Endothelial cell of umbilical vein (primary cell): Measurements from ENCODE around the gene CEACAM6. TPM values are rescaled to one million over a fixed set of nuclear protein-coding genes. Genes with fewer than 3 reads are reported as not detected.

Experiments used
- BruUV-seq: library from RNA; stranded (reverse); fragments of 400-500 nt; replicated peaks from 2 replicates; lab custom pipeline; 2021; lab: Mats Ljungman, UMichigan
- CTCF ChIA-PET: fragments of 300-600, 350-600 bp; sonication (Branson Sonifier 250); formaldehyde crosslinking; loops from one replicate; lab custom pipeline; 2021; ENCODE audit warnings: antibody characterized with exemption, inconsistent platforms; lab: Charles Lee
- POLR2A ChIA-PET: fragments of 300-600, 350-600 bp; sonication (Branson Sonifier 250); formaldehyde crosslinking; loops from one replicate; lab custom pipeline; 2021; ENCODE audit warnings: antibody characterized with exemption, inconsistent platforms; lab: Charles Lee
- DNase-seq: peaks from one replicate; pipeline ENCODE4 v3.0.0-alpha.2; 2011; ENCODE audit warnings: low read depth, low spot score
- FAIRE-seq: peaks from 2 replicates; lab custom pipeline; 2011; peaks lifted over from hg19 to GRCh38; lab: Jason Lieb, UNC
- H2AFZ ChIP-seq: 2 replicates; pipeline ENCODE4 v1.6.0; 2012; ENCODE audit warnings: low read depth, low read length, control low read depth, inconsistent platforms
- H3K27ac ChIP-seq: 2 replicates; pipeline ENCODE4 v1.5.1; 2011; ENCODE audit warnings: low read depth, mild to moderate bottlenecking, control low read depth, low read length, moderate library complexity; ENCODE audit not compliant: insufficient read depth
- H3K27me3 ChIP-seq, 2 experiments: 2 replicates each; pipeline versions ENCODE4 v1.6.0 to v1.6.1; 2011; ENCODE audit warnings: low read length in 2 of 2, mixed read lengths in 1 of 2; ENCODE audit not compliant: control insufficient read depth in 2 of 2, insufficient read depth in 2 of 2
- H3K36me3 ChIP-seq, 2 experiments: 2 replicates in 1 of 2; 3 replicates in 1 of 2; pipeline ENCODE4 v1.5.1; 2011; ENCODE audit warnings: low read length in 2 of 2, mild to moderate bottlenecking in 1 of 2, moderate library complexity in 1 of 2; ENCODE audit not compliant: control insufficient read depth in 2 of 2, insufficient read depth in 2 of 2; ENCODE audit errors: extremely low read depth in 1 of 2
- H3K4me1 ChIP-seq: 3 replicates; pipeline ENCODE4 v1.5.1; 2011; ENCODE audit warnings: mild to moderate bottlenecking, low read length; ENCODE audit not compliant: control insufficient read depth, insufficient read depth; ENCODE audit errors: extremely low read depth
- H3K4me2 ChIP-seq: 2 replicates; pipeline ENCODE4 v1.6.1; 2011; ENCODE audit warnings: low read length, control low read depth, mixed read lengths; ENCODE audit not compliant: insufficient read depth
- H3K4me3 ChIP-seq, 3 experiments: fragments of 200-600 bp in 1 of 3; sonication (generic), shearing (Covaris generic) in 1 of 3; replicated peaks in 1 of 3; 2 replicates each; pipeline ENCODE4 v1.5.1; 2011 to 2016; ENCODE audit warnings: control low read depth in 3 of 3, low read length in 3 of 3, mild to moderate bottlenecking in 2 of 3, inconsistent platforms in 1 of 3, low read depth in 1 of 3, moderate library complexity in 1 of 3; ENCODE audit not compliant: insufficient read depth in 1 of 3
- H3K79me2 ChIP-seq: 2 replicates; pipeline ENCODE4 v1.6.0; 2012; ENCODE audit warnings: low read length, inconsistent platforms; ENCODE audit not compliant: control insufficient read depth, insufficient read depth
- H3K9ac ChIP-seq: replicated peaks from 2 replicates; pipeline ENCODE3; 2011; ENCODE audit warnings: low read length, control low read depth; ENCODE audit not compliant: insufficient read depth; ENCODE audit errors: extremely low read depth
- H3K9me1 ChIP-seq: replicated peaks from 3 replicates; pipeline ENCODE4 v1.6.0; 2011; ENCODE audit warnings: mild to moderate bottlenecking, low read length; ENCODE audit not compliant: control insufficient read depth, insufficient read depth; ENCODE audit errors: extremely low read depth
- H3K9me3 ChIP-seq: replicated peaks from 2 replicates; pipeline ENCODE4 v1.5.1; 2012; ENCODE audit warnings: low read length, inconsistent platforms; ENCODE audit not compliant: control insufficient read depth, insufficient read depth
- H4K20me1 ChIP-seq: replicated peaks from 2 replicates; pipeline ENCODE3; 2011; ENCODE audit warnings: mild to moderate bottlenecking, low read length; ENCODE audit not compliant: control insufficient read depth, insufficient read depth; ENCODE audit errors: extremely low read depth
- EZH2 ChIP-seq: IDR thresholded peaks from 2 replicates; pipeline ENCODE4 v1.6.1; 2012; ENCODE audit warnings: borderline replicate concordance, low read depth, mild to moderate bottlenecking, moderate library complexity, low read length, inconsistent platforms; ENCODE audit not compliant: severe bottlenecking
- FOS ChIP-seq: IDR thresholded peaks from 2 replicates; pipeline ENCODE4 v1.6.1; 2011; ENCODE audit warnings: mild to moderate bottlenecking, low read length, moderate library complexity, borderline replicate concordance; ENCODE audit not compliant: insufficient read depth
- GATA2 ChIP-seq: IDR thresholded peaks from 2 replicates; pipeline ENCODE4 v1.7.0; 2011; ENCODE audit warnings: low read depth, mild to moderate bottlenecking, moderate library complexity, mixed read lengths, low read length; ENCODE audit not compliant: insufficient read length, insufficient read depth
- JUN ChIP-seq: IDR thresholded peaks from 2 replicates; pipeline ENCODE4 v1.6.1; 2011; ENCODE audit warnings: borderline replicate concordance, low read depth; ENCODE audit not compliant: insufficient read length, insufficient read depth
- MYC ChIP-seq: IDR thresholded peaks from one replicate; pipeline ENCODE4 v1.6.1; 2011; ENCODE audit warnings: mild to moderate bottlenecking, low read depth, low read length
- POLR2A ChIP-seq: IDR thresholded peaks from 2 replicates; pipeline ENCODE4 v1.6.1; 2012; ENCODE audit warnings: low read depth, mild to moderate bottlenecking, control low read depth, low read length
- POLR2AphosphoS5 ChIP-seq: IDR thresholded peaks from 2 replicates; pipeline ENCODE4 v1.6.1; 2012; ENCODE audit warnings: low read depth, mild to moderate bottlenecking, control low read depth, low read length, moderate library complexity; ENCODE audit not compliant: insufficient read depth
- dilution Hi-C: fragments of 300-500 bp; cut with MboI; formaldehyde crosslinking; loops from one replicate; pipeline ENCODE4 v1.15.0; 2019; ENCODE audit warnings: low sequenced_read_pairs; ENCODE audit not compliant: extremely low pct_ligation_motif_present
- intact Hi-C: fragments of 100-400 bp; cut with micrococcal nuclease; formaldehyde crosslinking; loops from one replicate; pipeline ENCODE4 v1.10.0; 2022
- polyA plus RNA-seq, 4 experiments: library from polyadenylated mRNA; depleted of rRNA in 3 of 4; stranded (reverse) in 3 of 4; unstranded in 1 of 4; fragments of >200 nt; gene quantifications; 2 replicates each; pipeline versions ENCODE4 v1.2.1 to v1.2.3, GENCODE V29; 2011 to 2012; ENCODE audit warnings: missing spikeins in 1 of 4
- total RNA-seq: library from RNA; stranded (reverse); gene quantifications from 2 replicates; pipeline ENCODE4 v1.2.3, GENCODE V29; 2021
- TF ChIP-seq, protein P1 (sequence below), 2 donors: IDR thresholded peaks; 1 replicate in 1 of 2; 2 replicates in 1 of 2; pipeline ENCODE4 v1.5.1; 2011; ENCODE audit warnings: low read length in 2 of 2, mild to moderate bottlenecking in 2 of 2, moderate library complexity in 2 of 2, control low read depth in 1 of 2, inconsistent platforms in 1 of 2, low read depth in 1 of 2; ENCODE audit not compliant: insufficient read depth in 1 of 2; ENCODE audit errors: extremely low read depth in 1 of 2
- TF ChIP-seq, protein P2 (sequence below): IDR thresholded peaks from 2 replicates; pipeline ENCODE4 v1.6.1; 2011; ENCODE audit not compliant: insufficient read depth, insufficient read length

Gene CEACAM6
- total and polyA plus RNA-seq, 2 donors (not counting 3 experiments of a cell fraction or from before 2014, with no cell fraction given) = not detected

DNA sequence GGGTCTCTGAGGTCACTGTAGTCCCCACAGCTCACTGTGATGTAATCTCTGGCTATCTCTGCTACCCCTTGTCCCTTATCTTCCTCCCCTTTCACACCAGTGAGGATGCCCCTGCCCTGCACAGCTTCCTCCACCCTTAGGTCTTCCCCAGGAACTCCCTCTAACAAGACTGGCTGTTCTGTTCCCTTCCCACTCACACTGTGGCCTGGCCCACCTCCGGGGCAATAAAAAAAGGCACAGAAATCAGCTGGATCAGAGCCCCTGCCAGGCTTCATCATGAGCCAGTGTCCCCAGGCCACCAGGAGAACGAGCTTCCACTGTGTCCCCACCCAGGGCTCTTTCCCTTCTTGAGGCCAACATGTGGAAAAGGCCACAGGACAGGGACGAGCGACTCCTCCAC lies 45.7 kb downstream of the CEACAM6 start:
- H3K36me3 ChIP-seq = no peaks in the 10 kb centered on the region
- no peak overlapping the region for H3K27ac ChIP-seq
- H3K79me2 ChIP-seq = no peaks in the 10 kb centered on the region
- TF ChIP-seq MYC (no peak), POLR2AphosphoS5 (no peak), FOS (no peak), JUN (no peak), EZH2 (no peak), POLR2A (no peak), GATA2 (no peak)
- TF ChIP-seq, protein P1, sequence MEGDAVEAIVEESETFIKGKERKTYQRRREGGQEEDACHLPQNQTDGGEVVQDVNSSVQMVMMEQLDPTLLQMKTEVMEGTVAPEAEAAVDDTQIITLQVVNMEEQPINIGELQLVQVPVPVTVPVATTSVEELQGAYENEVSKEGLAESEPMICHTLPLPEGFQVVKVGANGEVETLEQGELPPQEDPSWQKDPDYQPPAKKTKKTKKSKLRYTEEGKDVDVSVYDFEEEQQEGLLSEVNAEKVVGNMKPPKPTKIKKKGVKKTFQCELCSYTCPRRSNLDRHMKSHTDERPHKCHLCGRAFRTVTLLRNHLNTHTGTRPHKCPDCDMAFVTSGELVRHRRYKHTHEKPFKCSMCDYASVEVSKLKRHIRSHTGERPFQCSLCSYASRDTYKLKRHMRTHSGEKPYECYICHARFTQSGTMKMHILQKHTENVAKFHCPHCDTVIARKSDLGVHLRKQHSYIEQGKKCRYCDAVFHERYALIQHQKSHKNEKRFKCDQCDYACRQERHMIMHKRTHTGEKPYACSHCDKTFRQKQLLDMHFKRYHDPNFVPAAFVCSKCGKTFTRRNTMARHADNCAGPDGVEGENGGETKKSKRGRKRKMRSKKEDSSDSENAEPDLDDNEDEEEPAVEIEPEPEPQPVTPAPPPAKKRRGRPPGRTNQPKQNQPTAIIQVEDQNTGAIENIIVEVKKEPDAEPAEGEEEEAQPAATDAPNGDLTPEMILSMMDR (IDR thresholded peaks at IDR 0.05; ENCODE audit: extremely low read depth in 1 of 2, insufficient read depth in 1 of 2, low read depth in 1 of 2, low read length in 2 of 2) = no peak
- TF ChIP-seq, protein P2, sequence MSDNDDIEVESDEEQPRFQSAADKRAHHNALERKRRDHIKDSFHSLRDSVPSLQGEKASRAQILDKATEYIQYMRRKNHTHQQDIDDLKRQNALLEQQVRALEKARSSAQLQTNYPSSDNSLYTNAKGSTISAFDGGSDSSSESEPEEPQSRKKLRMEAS = no peak
- DNase-seq (no peak), FAIRE-seq (no peak)
- no peak overlapping the region for H2AFZ ChIP-seq
- H3K9me1 ChIP-seq = no peaks in the 10 kb centered on the region
- H3K4me2 ChIP-seq = no peak overlapping the region
- CTCF ChIA-PET = interaction anchor here (2.6 kb wide), 1 partner anchor 9 kb away, joined by 7 read pairs; no protein-coding TSS in a partner anchor
- dilution Hi-C loops (no loop called here), intact Hi-C loops (no loop called here)
- H3K9ac ChIP-seq = no peak overlapping the region
- H4K20me1 ChIP-seq = no peaks in the 10 kb centered on the region
- no peaks in the 10 kb centered on the region for H3K4me1 ChIP-seq
- POLR2A ChIA-PET = no interaction called here
- H3K27me3 ChIP-seq = no peaks in the 10 kb centered on the region
- H3K4me3 ChIP-seq = no peak overlapping the region
- H3K9me3 ChIP-seq = no peaks in the 10 kb centered on the region
- no TSS peak for BruUV-seq
